GM18499 (cell line): ENCODE results near the gene ARHGAP8.

ENCODE experiments used
- ATAC-seq: cut with Tn5 transposase; IDR thresholded peaks from one replicate; pipeline ENCODE4 v1.9.1; 2021; ENCODE audit warnings: moderate number of reproducible peaks; ENCODE audit not compliant: insufficient read depth, unreplicated experiment

Gene ARHGAP8

GRCh38 chr22:44760476-44760875 is 8.1 kb downstream of the ARHGAP8 start:
- ATAC-seq: no peak

GRCh38 chr22:44761025-44761424 is 8.7 kb downstream of the ARHGAP8 start:
- ATAC-seq: no peak

- no peak for ATAC-seq
Observed at GRCh38 chr22:44764373-44764772, 12.0 kb downstream of the ARHGAP8 start.

GRCh38 chr22:44764974-44765373 is 12.6 kb downstream of the ARHGAP8 start:
- ATAC-seq: no peak

- no peak for ATAC-seq
Observed at GRCh38 chr22:44765571-44766285, 13.4 kb downstream of the ARHGAP8 start.

- ATAC-seq: no peak
Observed at GRCh38 chr22:44773082-44773481, 20.7 kb downstream of the ARHGAP8 start.

- ATAC-seq: no peak
Observed at GRCh38 chr22:44775862-44776261, 23.5 kb downstream of the ARHGAP8 start.

GRCh38 chr22:44776605-44777363 is 24.4 kb downstream of the ARHGAP8 start:
- no peak for ATAC-seq

- no peak for ATAC-seq
Observed at GRCh38 chr22:44777364-44777755, 25.0 kb downstream of the ARHGAP8 start.

- no peak for ATAC-seq
Observed at GRCh38 chr22:44780876-44781449, 28.6 kb downstream of the ARHGAP8 start.

GRCh38 chr22:44782363-44782963 is 30.1 kb downstream of the ARHGAP8 start:
- no peak for ATAC-seq

- no peak for ATAC-seq
Observed at GRCh38 chr22:44783091-44783490, 30.7 kb downstream of the ARHGAP8 start.

- ATAC-seq: no peak
Observed at GRCh38 chr22:44783581-44783980, 31.2 kb downstream of the ARHGAP8 start.

GRCh38 chr22:44786136-44786535 is 33.8 kb downstream of the ARHGAP8 start:
- ATAC-seq: no peak

- ATAC-seq: no peak
Observed at GRCh38 chr22:44786610-44787009, 34.2 kb downstream of the ARHGAP8 start.

GRCh38 chr22:44787832-44788231 is 35.5 kb downstream of the ARHGAP8 start:
- ATAC-seq: no peak

- ATAC-seq: no peak
Observed at GRCh38 chr22:44793106-44793505, 40.7 kb downstream of the ARHGAP8 start.

GRCh38 chr22:44793506-44794172 is 41.3 kb downstream of the ARHGAP8 start:
- no peak for ATAC-seq

GRCh38 chr22:44795701-44796630 is 43.6 kb downstream of the ARHGAP8 start:
- no peak for ATAC-seq
